GM06990 (cell line): ENCODE data around the gene RGS7.

Experiments
- DNase-seq: peaks from one replicate; pipeline ENCODE4 v3.0.0-alpha.2; 2011; ENCODE audit not compliant: insufficient read length; ENCODE audit errors: extremely low read depth
- H3K27me3 ChIP-seq: replicated peaks from 2 replicates; pipeline ENCODE4 v1.6.0; 2011; ENCODE audit warnings: low read length; ENCODE audit not compliant: control insufficient read depth, insufficient read depth
- H3K36me3 ChIP-seq: 2 replicates; pipeline ENCODE4 v1.5.1; 2011; ENCODE audit warnings: low read length; ENCODE audit not compliant: control insufficient read depth, insufficient read depth
- H3K4me3 ChIP-seq: replicated peaks from 2 replicates; pipeline ENCODE4 v1.5.1; 2011; ENCODE audit warnings: low read depth, mild to moderate bottlenecking, control low read depth, low read length
- TF ChIP-seq, protein P1 (sequence below): IDR thresholded peaks from 2 replicates; pipeline ENCODE4 v1.5.1; 2011; ENCODE audit warnings: low read length, control low read depth, mild to moderate bottlenecking, inconsistent platforms; ENCODE audit not compliant: insufficient read depth, poor library complexity, severe bottlenecking

RGS7 gene

DNA sequence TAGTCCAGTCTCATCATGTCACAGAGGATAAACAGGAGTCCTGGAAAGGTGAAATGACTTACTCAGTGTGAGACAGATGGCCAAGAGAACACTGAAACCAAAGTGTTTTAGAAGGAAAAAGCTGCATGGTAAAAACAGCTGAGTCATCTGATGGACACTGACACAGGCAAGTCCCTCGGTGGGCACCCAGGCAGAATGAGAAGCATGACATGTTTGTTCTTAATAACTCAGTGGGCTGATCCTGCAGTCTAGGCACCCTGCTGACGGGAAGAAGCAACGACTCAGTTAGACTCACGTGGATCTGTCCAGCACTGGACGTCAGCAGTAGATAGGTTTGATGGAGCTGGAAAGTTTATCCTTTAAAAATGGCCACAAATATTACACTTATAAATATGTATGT, 116.9 kb downstream of the RGS7 start:
- Histone ChIP-seq H3K27me3 (no peaks in the 10 kb centered on the region), H3K4me3 (no peak overlapping the region), H3K36me3 (no peaks in the 10 kb centered on the region)
- DNase-seq: no peak
- TF ChIP-seq, protein P1, sequence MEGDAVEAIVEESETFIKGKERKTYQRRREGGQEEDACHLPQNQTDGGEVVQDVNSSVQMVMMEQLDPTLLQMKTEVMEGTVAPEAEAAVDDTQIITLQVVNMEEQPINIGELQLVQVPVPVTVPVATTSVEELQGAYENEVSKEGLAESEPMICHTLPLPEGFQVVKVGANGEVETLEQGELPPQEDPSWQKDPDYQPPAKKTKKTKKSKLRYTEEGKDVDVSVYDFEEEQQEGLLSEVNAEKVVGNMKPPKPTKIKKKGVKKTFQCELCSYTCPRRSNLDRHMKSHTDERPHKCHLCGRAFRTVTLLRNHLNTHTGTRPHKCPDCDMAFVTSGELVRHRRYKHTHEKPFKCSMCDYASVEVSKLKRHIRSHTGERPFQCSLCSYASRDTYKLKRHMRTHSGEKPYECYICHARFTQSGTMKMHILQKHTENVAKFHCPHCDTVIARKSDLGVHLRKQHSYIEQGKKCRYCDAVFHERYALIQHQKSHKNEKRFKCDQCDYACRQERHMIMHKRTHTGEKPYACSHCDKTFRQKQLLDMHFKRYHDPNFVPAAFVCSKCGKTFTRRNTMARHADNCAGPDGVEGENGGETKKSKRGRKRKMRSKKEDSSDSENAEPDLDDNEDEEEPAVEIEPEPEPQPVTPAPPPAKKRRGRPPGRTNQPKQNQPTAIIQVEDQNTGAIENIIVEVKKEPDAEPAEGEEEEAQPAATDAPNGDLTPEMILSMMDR: no peak

DNA sequence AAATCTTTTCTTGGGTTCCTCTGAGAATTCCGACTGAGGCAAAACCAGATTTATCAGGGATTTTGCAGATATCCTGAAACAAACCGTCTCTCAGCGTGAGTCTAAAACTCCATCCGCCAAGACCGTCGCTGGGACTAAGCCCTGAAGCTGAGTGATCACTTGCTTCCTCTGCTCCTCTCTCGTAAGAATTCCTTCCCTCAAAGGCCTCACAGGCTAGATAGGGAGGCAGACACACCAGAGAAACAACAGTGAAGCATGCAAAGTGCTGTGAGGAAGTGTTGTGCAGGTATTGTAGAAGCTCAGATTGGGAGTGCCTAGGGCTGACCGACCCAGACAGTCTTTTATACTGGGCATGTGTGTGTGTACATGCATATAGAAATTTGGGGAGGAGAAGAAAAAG, 119.1 kb downstream of the RGS7 start:
- Histone ChIP-seq H3K36me3 (no peaks in the 10 kb centered on the region), H3K27me3 (no peaks in the 10 kb centered on the region), H3K4me3 (no peak overlapping the region)
- TF ChIP-seq, protein P1: no peak
- DNase-seq: no peak

DNA sequence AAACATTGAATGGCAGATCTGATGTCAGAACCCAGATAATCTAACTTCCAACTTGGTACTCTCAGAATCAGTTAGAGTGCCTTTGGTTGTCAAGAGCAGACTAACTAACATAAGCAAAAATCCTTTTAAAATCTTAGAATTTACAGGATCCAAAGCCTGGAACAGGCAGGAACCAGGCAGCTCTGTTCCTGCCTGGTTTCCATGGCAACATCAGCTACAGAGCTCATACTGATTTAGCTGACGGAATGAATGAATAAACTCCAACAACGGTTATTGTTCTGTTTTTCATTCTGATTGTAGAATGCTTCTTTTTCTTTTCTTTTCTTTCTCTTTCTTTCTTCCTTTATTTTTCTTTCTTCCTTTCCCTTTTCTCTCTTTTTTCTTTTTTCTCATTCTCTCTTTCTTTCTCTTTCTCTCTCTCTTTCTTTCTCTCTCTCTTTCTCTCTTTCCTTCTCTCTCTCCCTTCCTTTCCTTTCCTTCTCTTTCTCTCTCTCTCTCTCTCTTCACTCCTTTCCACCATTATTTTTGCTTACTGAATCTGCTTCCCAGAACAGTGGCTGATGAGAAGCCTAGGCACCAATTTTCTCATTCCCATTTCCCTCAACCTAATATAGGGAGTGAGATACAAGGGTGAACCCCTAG, 121.6 kb downstream of the RGS7 start:
- no peaks in the 10 kb centered on the region for H3K36me3 ChIP-seq
- TF ChIP-seq, protein P1: no peak
- no peaks in the 10 kb centered on the region for H3K27me3 ChIP-seq
- H3K4me3 ChIP-seq: no peak overlapping the region
- no peak for DNase-seq

DNA sequence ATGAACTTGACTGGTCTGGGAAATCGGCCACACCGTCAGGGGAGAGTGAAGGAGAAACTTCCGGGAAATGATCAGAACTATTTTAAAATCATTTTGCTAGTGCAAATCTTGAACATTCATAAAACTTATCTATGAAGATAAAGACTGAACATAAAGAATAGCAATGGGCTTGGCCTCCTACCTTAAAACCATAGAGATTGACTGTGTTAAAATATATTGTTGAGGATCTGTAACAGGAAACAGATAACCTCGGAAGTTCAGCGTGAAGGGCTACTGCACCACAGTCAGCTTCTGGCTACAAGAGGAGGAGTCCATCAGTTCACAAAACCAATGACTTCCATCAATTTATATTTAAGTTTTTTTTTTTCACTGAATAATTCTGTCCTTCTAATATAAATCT, 127.3 kb downstream of the RGS7 start:
- DNase-seq: no peak
- Histone ChIP-seq H3K27me3 (no peaks in the 10 kb centered on the region), H3K4me3 (no peak overlapping the region), H3K36me3 (no peaks in the 10 kb centered on the region)
- TF ChIP-seq, protein P1: no peak

DNA sequence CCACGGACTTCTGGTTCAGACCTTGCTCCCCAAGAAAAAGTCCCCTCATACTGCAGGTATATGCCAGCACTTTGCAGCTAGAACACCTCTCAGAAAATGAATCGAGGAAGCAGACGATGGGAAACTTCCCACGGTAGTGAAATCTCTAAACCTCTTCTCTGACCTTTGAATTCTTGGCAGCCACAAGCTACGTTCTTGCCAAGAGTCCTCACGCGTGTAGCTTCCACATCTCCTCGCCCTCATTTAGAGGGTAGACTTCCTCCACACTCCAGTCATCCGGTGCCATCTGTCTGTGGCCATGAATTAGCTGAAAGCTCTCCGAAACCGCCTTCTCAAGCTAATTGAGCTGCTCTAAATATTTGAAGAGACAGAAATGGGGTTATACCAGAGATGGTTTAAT, 127.8 kb downstream of the RGS7 start:
- H3K27me3 ChIP-seq: no peaks in the 10 kb centered on the region
- H3K4me3 ChIP-seq: no peak overlapping the region
- H3K36me3 ChIP-seq: no peaks in the 10 kb centered on the region
- TF ChIP-seq, protein P1: no peak
- DNase-seq: no peak

DNA sequence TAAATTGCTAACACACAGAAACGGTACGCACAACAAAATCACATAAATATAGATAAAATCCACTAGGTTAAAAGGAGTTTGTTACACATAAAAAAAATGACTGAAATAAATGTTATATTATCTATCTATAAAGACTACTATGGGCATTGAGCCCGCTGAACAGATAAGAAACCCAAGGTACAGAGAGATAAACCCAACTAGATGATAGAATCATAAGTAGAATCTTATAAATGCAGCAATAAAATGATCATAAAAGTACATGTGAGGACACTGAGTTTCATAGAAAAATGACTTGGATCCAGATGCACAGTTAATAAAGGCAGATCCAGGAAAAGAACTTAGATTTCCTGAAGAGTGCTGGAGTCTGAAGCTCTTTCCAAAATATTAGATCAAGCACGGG, 128.7 kb downstream of the RGS7 start:
- Histone ChIP-seq H3K27me3 (no peaks in the 10 kb centered on the region), H3K36me3 (no peaks in the 10 kb centered on the region), H3K4me3 (no peak overlapping the region)
- DNase-seq: no peak
- TF ChIP-seq, protein P1: no peak
